ENCODE measurements around the gene ATG7.

- TF ChIP-seq, protein P1, sequence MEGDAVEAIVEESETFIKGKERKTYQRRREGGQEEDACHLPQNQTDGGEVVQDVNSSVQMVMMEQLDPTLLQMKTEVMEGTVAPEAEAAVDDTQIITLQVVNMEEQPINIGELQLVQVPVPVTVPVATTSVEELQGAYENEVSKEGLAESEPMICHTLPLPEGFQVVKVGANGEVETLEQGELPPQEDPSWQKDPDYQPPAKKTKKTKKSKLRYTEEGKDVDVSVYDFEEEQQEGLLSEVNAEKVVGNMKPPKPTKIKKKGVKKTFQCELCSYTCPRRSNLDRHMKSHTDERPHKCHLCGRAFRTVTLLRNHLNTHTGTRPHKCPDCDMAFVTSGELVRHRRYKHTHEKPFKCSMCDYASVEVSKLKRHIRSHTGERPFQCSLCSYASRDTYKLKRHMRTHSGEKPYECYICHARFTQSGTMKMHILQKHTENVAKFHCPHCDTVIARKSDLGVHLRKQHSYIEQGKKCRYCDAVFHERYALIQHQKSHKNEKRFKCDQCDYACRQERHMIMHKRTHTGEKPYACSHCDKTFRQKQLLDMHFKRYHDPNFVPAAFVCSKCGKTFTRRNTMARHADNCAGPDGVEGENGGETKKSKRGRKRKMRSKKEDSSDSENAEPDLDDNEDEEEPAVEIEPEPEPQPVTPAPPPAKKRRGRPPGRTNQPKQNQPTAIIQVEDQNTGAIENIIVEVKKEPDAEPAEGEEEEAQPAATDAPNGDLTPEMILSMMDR (IDR thresholded peaks at IDR 0.05; ENCODE audit: insufficient read depth, low read length, poor library complexity, severe bottlenecking): no peak
- TF ChIP-seq EZH2phosphoT487 (conservative IDR thresholded peaks at IDR 0.05; ENCODE audit: low read length): no peak
Observed at GRCh38 chr3:11385326-11385725, 113.1 kb downstream of the ATG7 start.

Data from SU-DHL-6 (cell line).